ENCODE data around the gene IKZF2.

DNA sequence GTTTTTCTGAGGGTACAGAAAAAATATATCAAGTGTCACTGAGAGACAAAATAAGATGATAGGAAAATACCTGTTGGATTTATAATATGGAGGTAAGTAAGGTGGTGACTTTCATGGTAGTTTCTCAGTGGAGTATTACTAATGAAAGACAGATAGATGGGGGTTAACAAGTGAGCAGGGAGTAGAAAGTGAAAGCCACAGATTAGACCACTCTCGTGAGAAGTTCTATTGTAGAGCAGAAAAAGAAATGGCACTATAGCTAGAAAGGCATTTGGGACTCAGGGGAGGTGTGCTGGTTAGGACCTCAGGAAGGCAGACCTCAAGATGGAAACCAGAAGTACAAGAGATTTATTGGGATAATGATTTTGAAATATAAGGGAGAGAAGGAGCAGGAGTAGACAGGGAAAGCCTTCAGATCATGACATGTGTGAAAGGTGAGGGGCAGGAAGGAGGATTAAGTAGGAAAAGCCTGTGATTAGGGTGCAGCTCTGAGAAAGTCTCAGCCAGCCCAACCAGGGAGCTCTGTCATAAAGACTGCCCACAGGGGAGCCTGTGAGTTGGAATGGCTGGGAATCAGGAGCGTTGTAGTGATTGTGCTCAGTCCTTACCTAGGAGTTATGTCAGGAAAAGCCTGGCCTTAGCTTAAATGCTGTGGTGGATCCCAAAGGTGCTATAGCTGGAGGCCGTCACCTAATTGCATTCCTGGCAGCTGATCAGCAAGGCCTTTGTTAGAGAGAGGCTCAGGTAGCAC is 198.1 kb downstream of the IKZF2 start:
- TF ChIP-seq CTCF (IDR thresholded peaks at IDR 0.05): no peak
- no peak for TF ChIP-seq ZFX (IDR thresholded peaks at IDR 0.05; ENCODE audit: borderline replicate concordance)
